Measurements from ENCODE around the gene REEP6.
"Not testable (repeated sequence)": the region's sequence is repeated elsewhere in the genome, so short reads cannot be mapped to it uniquely, and the experiment has no call there.

REEP6 gene

GRCh38 chr19:1518471-1518870 lies 27.5 kb downstream of the REEP6 start:
- Histone ChIP-seq H3K4me3 (ENCODE audit: insufficient read depth, low read length, poor library complexity, severe bottlenecking) (no peak overlapping the region), H3K27me3 (ENCODE audit: low read length) (no peaks in the 10 kb centered on the region), H3K4me2 (ENCODE audit: low read depth, low read length, poor library complexity, severe bottlenecking) (no peak overlapping the region), H3K79me2 (ENCODE audit: insufficient read depth, low read length) (no peaks in the 10 kb centered on the region), H4K20me1 (ENCODE audit: low read depth, low read length) (no peaks in the 10 kb centered on the region), H3K9me2 (replicated peaks; ENCODE audit: insufficient read depth, low read length) (no peaks in the 10 kb centered on the region), H3K9me3 (ENCODE audit: insufficient read depth, low read length) (no peaks in the 10 kb centered on the region), H3K9ac (ENCODE audit: low read length) (no peak overlapping the region), H2AFZ (ENCODE audit: low read depth, low read length, severe bottlenecking) (no peak overlapping the region), H3K27ac (ENCODE audit: low read depth, low read length) (no peak overlapping the region), H3K36me3 (ENCODE audit: low read length) (no peaks in the 10 kb centered on the region), H3F3A (ENCODE audit: insufficient read depth) (no peaks in the 10 kb centered on the region)
- TF ChIP-seq CTCF (IDR thresholded peaks at IDR 0.05; ENCODE audit: insufficient read depth, low read length, poor library complexity, severe bottlenecking) (no peak), EZH2phosphoT487 (conservative IDR thresholded peaks at IDR 0.05; ENCODE audit: low read length) (no peak)

- H3K4me3 ChIP-seq (ENCODE audit: insufficient read depth, low read length, poor library complexity, severe bottlenecking); H3K27ac ChIP-seq (ENCODE audit: low read depth, low read length); H3K9me3 ChIP-seq (ENCODE audit: insufficient read depth, low read length); H4K20me1 ChIP-seq (ENCODE audit: low read depth, low read length); H2AFZ ChIP-seq (ENCODE audit: low read depth, low read length, severe bottlenecking); H3K9me2 ChIP-seq (replicated peaks; ENCODE audit: insufficient read depth, low read length); H3K36me3 ChIP-seq (ENCODE audit: low read length); H3F3A ChIP-seq (ENCODE audit: insufficient read depth); H3K27me3 ChIP-seq (ENCODE audit: low read length); H3K79me2 ChIP-seq (ENCODE audit: insufficient read depth, low read length); H3K4me2 ChIP-seq (ENCODE audit: low read depth, low read length, poor library complexity, severe bottlenecking); H3K9ac ChIP-seq (ENCODE audit: low read length): not testable (repeated sequence)
Observed at GRCh38 chr19:1519802-1520201, 28.8 kb downstream of the REEP6 start.

GRCh38 chr19:1520203-1520780 lies 29.3 kb downstream of the REEP6 start:
- no peaks in the 10 kb centered on the region for H3K79me2 ChIP-seq (ENCODE audit: insufficient read depth, low read length)
- no peak overlapping the region for H3K9ac ChIP-seq (ENCODE audit: low read length)
- TF ChIP-seq EZH2phosphoT487 (conservative IDR thresholded peaks at IDR 0.05; ENCODE audit: low read length) (no peak), CTCF (IDR thresholded peaks at IDR 0.05; ENCODE audit: insufficient read depth, low read length, poor library complexity, severe bottlenecking) (no peak)
- H3K27ac ChIP-seq (ENCODE audit: low read depth, low read length), result no peak overlapping the region
- no peak overlapping the region for H3K4me2 ChIP-seq (ENCODE audit: low read depth, low read length, poor library complexity, severe bottlenecking)
- H2AFZ ChIP-seq (ENCODE audit: low read depth, low read length, severe bottlenecking), result no peak overlapping the region
- H4K20me1 ChIP-seq (ENCODE audit: low read depth, low read length), result no peaks in the 10 kb centered on the region
- no peaks in the 10 kb centered on the region for H3K9me3 ChIP-seq (ENCODE audit: insufficient read depth, low read length)
- H3K9me2 ChIP-seq (replicated peaks; ENCODE audit: insufficient read depth, low read length), result no peaks in the 10 kb centered on the region
- no peaks in the 10 kb centered on the region for H3K27me3 ChIP-seq (ENCODE audit: low read length)
- H3K4me3 ChIP-seq (ENCODE audit: insufficient read depth, low read length, poor library complexity, severe bottlenecking), result no peak overlapping the region
- no peaks in the 10 kb centered on the region for H3F3A ChIP-seq (ENCODE audit: insufficient read depth)
- H3K36me3 ChIP-seq (ENCODE audit: low read length), result no peaks in the 10 kb centered on the region

- Histone ChIP-seq H3K27ac (ENCODE audit: low read depth, low read length) (no peak overlapping the region), H3K36me3 (ENCODE audit: low read length) (no peaks in the 10 kb centered on the region), H3K9me2 (replicated peaks; ENCODE audit: insufficient read depth, low read length) (no peaks in the 10 kb centered on the region), H4K20me1 (ENCODE audit: low read depth, low read length) (no peaks in the 10 kb centered on the region), H3K4me3 (ENCODE audit: insufficient read depth, low read length, poor library complexity, severe bottlenecking) (no peak overlapping the region), H3K79me2 (ENCODE audit: insufficient read depth, low read length) (no peaks in the 10 kb centered on the region), H2AFZ (ENCODE audit: low read depth, low read length, severe bottlenecking) (no peak overlapping the region), H3K27me3 (ENCODE audit: low read length) (no peaks in the 10 kb centered on the region), H3K9ac (ENCODE audit: low read length) (no peak overlapping the region), H3K4me2 (ENCODE audit: low read depth, low read length, poor library complexity, severe bottlenecking) (no peak overlapping the region), H3F3A (ENCODE audit: insufficient read depth) (no peaks in the 10 kb centered on the region), H3K9me3 (ENCODE audit: insufficient read depth, low read length) (no peaks in the 10 kb centered on the region)
- TF ChIP-seq CTCF (IDR thresholded peaks at IDR 0.05; ENCODE audit: insufficient read depth, low read length, poor library complexity, severe bottlenecking) (no peak), EZH2phosphoT487 (conservative IDR thresholded peaks at IDR 0.05; ENCODE audit: low read length) (no peak)
Observed at GRCh38 chr19:1521636-1522035, 30.7 kb downstream of the REEP6 start.

Data from SU-DHL-6 (cell line).